Measurements from ENCODE around the gene ACTL6B.
A peak's percentile ranks its signal among the peaks of the same experiment; 100 is the strongest.

DNA sequence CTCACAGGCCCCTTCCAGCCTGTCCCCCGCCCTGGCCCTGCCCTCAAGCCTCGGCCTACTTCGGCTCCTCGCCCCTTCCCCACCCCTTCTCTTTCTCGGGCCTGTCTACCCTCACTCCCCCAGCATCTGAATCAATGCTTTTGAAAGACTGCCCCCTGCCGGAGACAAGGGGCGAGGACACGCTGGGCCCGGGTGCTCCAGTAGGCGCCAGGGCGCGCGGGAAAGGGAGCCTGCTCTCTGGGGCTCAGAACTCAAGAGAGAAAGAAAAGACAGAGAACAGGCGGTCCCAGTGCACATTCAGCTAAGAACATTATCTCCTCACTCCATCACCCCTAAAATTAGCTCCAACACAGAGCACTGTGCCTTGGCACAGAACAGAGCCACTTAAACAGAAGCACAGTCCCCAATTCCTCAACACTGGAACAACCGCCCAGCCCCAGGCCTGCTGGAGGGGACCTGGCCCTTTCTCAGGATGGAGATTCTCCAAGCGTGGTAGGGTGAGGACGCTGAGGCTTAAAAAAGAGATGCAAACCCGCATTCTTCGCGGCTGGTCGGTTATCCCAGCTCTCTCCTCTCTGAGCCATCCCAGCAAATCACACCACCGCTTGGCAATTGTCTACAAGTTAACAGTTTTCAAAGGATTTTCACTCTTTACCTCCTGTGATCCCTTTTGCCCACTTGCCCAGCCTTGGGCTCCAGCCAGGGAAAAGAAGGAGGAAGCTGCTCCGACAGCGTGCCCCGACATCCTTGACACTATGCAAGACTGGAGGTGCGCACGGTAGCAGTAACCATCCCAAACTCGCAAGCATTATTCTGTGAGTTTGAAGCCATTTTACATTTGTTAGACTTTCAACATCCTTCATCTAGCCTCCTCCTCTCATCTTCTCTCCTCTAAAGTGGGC lies 35.7 kb upstream of the ACTL6B start:
- TF ChIP-seq, protein P1, sequence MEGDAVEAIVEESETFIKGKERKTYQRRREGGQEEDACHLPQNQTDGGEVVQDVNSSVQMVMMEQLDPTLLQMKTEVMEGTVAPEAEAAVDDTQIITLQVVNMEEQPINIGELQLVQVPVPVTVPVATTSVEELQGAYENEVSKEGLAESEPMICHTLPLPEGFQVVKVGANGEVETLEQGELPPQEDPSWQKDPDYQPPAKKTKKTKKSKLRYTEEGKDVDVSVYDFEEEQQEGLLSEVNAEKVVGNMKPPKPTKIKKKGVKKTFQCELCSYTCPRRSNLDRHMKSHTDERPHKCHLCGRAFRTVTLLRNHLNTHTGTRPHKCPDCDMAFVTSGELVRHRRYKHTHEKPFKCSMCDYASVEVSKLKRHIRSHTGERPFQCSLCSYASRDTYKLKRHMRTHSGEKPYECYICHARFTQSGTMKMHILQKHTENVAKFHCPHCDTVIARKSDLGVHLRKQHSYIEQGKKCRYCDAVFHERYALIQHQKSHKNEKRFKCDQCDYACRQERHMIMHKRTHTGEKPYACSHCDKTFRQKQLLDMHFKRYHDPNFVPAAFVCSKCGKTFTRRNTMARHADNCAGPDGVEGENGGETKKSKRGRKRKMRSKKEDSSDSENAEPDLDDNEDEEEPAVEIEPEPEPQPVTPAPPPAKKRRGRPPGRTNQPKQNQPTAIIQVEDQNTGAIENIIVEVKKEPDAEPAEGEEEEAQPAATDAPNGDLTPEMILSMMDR (IDR thresholded peaks at IDR 0.05; ENCODE audit: low read depth, low read length) = peak; percentile 97
- TF ChIP-seq POLR2A (IDR thresholded peaks at IDR 0.05; ENCODE audit: extremely low read depth, insufficient read length) (no peak), MYC (IDR thresholded peaks at IDR 0.05; ENCODE audit: low read depth, low read length) (peak; percentile 84)
- TF ChIP-seq, protein P2, sequence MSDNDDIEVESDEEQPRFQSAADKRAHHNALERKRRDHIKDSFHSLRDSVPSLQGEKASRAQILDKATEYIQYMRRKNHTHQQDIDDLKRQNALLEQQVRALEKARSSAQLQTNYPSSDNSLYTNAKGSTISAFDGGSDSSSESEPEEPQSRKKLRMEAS (IDR thresholded peaks at IDR 0.05; ENCODE audit: low read depth, low read length) = peak; percentile 86
